Type B pancreatic cell (in vitro differentiated cells): ENCODE results near the gene ARHGAP32. TPM values are rescaled to one million over a fixed set of nuclear protein-coding genes. Genes with fewer than 3 reads are reported as not detected.
"Not testable (repeated sequence)": the region's sequence is repeated elsewhere in the genome, so short reads cannot be mapped to it uniquely, and the experiment has no call there.

Experiments
- DNase-seq: peaks from one replicate; pipeline ENCODE4 v3.0.0; 2021; ENCODE audit warnings: mixed read lengths; ENCODE audit not compliant: unreplicated experiment; ENCODE audit errors: extremely low spot score
- H3K27ac Mint-ChIP-seq: 2 replicates; pipeline ENCODE4 v1.8.0; 2021; ENCODE audit warnings: mild to moderate bottlenecking, mixed read lengths
- H3K27me3 Mint-ChIP-seq: 2 replicates; pipeline ENCODE4 v1.8.0; 2021; ENCODE audit warnings: mixed read lengths
- H3K36me3 Mint-ChIP-seq: 2 replicates; pipeline ENCODE4 v1.8.0; 2021; ENCODE audit warnings: mixed read lengths
- H3K4me1 Mint-ChIP-seq: one replicate; pipeline ENCODE4 v1.8.0; 2021; ENCODE audit warnings: mixed read lengths; ENCODE audit not compliant: unreplicated experiment
- H3K4me3 Mint-ChIP-seq: 2 replicates; pipeline ENCODE4 v1.8.0; 2021; ENCODE audit warnings: mild to moderate bottlenecking, mixed read lengths
- H3K9me3 Mint-ChIP-seq: 2 replicates; pipeline ENCODE4 v1.8.0; 2021; ENCODE audit warnings: mixed read lengths
- CTCF ChIP-seq: fragments of 200-600 bp; sonication (generic); conservative IDR thresholded peaks from 2 replicates; pipeline ENCODE4 v1.5.0; 2021; ENCODE audit warnings: antibody characterized with exemption, mild to moderate bottlenecking
- total RNA-seq: library from RNA; stranded (reverse); gene quantifications from 2 replicates; pipeline ENCODE4 v1.2.1, GENCODE V29; 2021; ENCODE audit warnings: low replicate concordance

Gene ARHGAP32
- total RNA-seq, 1 donor from 2014 or later = 41.6 TPM

DNA sequence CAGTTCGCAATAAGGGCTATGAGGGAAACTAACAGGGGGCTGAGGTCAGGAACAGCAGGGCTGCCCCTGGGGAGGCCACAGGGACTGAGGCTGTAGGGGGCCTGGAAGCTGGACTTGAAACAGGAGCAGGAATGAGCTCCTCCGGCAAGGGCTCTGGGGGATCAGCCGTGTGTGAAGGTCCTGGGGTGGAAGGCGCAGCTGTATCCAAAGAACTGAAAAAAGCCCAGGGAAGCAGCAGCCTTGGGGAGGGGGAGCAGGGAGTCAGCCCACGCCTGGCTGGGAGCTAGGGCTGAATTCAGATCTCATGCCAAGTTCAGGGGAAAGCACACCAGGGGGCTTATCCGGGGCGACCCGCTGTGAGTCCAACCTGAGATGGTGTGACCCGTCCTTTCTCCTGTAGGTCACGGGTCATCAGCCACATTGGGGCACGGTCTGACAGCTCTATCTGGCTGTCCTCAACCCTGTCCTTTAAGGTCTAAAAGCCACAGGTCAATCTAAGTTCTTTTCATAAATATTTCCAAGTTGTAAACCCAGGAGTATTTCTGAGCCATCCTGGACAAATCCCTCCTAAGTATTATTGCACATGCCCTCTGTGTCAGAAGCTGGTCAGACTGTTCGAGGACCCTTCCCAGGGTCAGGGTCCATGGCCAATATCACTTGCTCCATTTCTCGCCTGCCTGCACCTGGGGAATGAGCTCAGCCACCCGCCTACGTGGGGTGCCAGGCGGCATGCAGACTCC is 267.4 kb downstream of the ARHGAP32 start:
- Mint-ChIP-seq H3K4me3 (no peak overlapping the region), H3K27ac (no peak overlapping the region), H3K36me3 (no peaks in the 10 kb centered on the region), H3K4me1 (peaks cover 11% of the 10 kb centered on the region), H3K27me3 (peaks cover 39% of the 10 kb centered on the region), H3K9me3 (no peaks in the 10 kb centered on the region)
- TF ChIP-seq CTCF = no peak
- DNase-seq = no peak

- Mint-ChIP-seq H3K27me3 (peaks cover 34% of the 10 kb centered on the region), H3K4me1 (peaks cover 5% of the 10 kb centered on the region)
Observed at GRCh38 chr11:128924104-128924503, 268.0 kb downstream of the ARHGAP32 start.

GRCh38 chr11:128921793-128922192 is 270.3 kb downstream of the ARHGAP32 start:
- no peak for TF ChIP-seq CTCF
- Mint-ChIP-seq H3K9me3 (no peaks in the 10 kb centered on the region), H3K36me3 (no peaks in the 10 kb centered on the region), H3K27me3 (peaks cover 24% of the 10 kb centered on the region), H3K27ac (no peak overlapping the region), H3K4me1 (peaks cover 4% of the 10 kb centered on the region), H3K4me3 (no peak overlapping the region)
- no peak for DNase-seq

More at GRCh38 chr11:128924104-128924503, 268.0 kb downstream of the ARHGAP32 start:
- no peaks in the 10 kb centered on the region for H3K9me3 Mint-ChIP-seq
- no peak for DNase-seq
- H3K36me3 Mint-ChIP-seq = no peaks in the 10 kb centered on the region
- no peak overlapping the region for H3K4me3 Mint-ChIP-seq
- no peak overlapping the region for H3K27ac Mint-ChIP-seq
- TF ChIP-seq CTCF = no peak

- Mint-ChIP-seq H3K27ac (no peak overlapping the region), H3K9me3 (no peaks in the 10 kb centered on the region), H3K4me1 (peaks cover 4% of the 10 kb centered on the region), H3K4me3 (no peak overlapping the region), H3K27me3 (peaks cover 19% of the 10 kb centered on the region), H3K36me3 (no peaks in the 10 kb centered on the region)
- DNase-seq = no peak
- no peak for TF ChIP-seq CTCF
Observed at GRCh38 chr11:128920666-128921065, 271.5 kb downstream of the ARHGAP32 start.

- H3K36me3 Mint-ChIP-seq, H3K9me3 Mint-ChIP-seq, H3K27ac Mint-ChIP-seq, H3K4me3 Mint-ChIP-seq, H3K4me1 Mint-ChIP-seq, DNase-seq: not testable (repeated sequence)
- H3K27me3 Mint-ChIP-seq = peaks cover 20% of the 10 kb centered on the region
Observed at GRCh38 chr11:128919635-128920034, 272.5 kb downstream of the ARHGAP32 start.

- TF ChIP-seq CTCF = no peak
- H3K4me3 Mint-ChIP-seq = no peak overlapping the region
- no peaks in the 10 kb centered on the region for H3K9me3 Mint-ChIP-seq
- H3K4me1 Mint-ChIP-seq = peaks cover 4% of the 10 kb centered on the region
- no peaks in the 10 kb centered on the region for H3K36me3 Mint-ChIP-seq
- H3K27ac Mint-ChIP-seq = no peak overlapping the region
- no peak for DNase-seq
- peaks cover 23% of the 10 kb centered on the region for H3K27me3 Mint-ChIP-seq
Observed at GRCh38 chr11:128919216-128919615, 272.9 kb downstream of the ARHGAP32 start.
